ENCODE data around the gene CAPZB. TPM values are rescaled to one million over a fixed set of nuclear protein-coding genes. Genes with fewer than 3 reads are reported as not detected.

Gene CAPZB
- total RNA-seq, 2 donors from 2014 or later: 119 to 174 TPM

GRCh38 chr1:19467199-19468187 is 17.8 kb downstream of the CAPZB start:
- Histone ChIP-seq H3K4me3 (no peak overlapping the region), H3K36me3 (no peaks in the 10 kb centered on the region), H3K9me3 (no peaks in the 10 kb centered on the region), H3K4me1 (ENCODE audit: control insufficient read depth in 1 of 2, low read depth in 2 of 2) (peaks cover 49 to 75% of the 10 kb centered on the region in 2 donors), H3K27me3 (replicated peaks; ENCODE audit: insufficient read depth) (no peaks in the 10 kb centered on the region), H3K27ac (peak overlapping the region in 1 of 2 donors; percentile 22)
- ATAC-seq (ENCODE audit: insufficient number of reproducible peaks, low FRiP score, low read depth) (no peak), DNase-seq (ENCODE audit: low spot score) (no peak)
- no peak for TF ChIP-seq CTCF (IDR thresholded peaks at IDR 0.05)

DNA sequence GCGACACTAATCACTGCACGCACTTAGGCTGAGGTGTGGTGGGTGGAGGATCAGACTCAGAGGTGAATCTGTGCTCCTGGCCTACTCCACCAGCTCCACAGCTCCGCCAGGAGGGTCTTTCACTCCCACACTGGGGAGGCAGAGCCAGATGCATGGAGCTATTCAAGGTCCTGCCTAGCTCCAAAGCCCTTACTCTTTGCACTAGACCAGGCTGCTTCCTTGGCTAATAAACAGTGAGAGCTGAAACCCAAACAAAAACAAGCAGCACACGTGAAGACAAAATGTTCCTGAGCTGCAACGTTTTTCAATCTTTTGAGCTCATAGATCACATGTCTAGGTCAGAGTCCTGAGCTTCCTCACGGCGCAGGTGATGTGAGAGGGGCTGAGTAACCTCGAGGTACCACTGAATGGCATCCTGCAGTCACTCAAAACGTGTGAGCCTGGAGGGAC is 19.2 kb downstream of the CAPZB start:
- Histone ChIP-seq H3K4me3 (no peak overlapping the region), H3K4me1 (ENCODE audit: control insufficient read depth in 1 of 2, low read depth in 2 of 2) (peaks cover 53 to 85% of the 10 kb centered on the region in 2 donors), H3K36me3 (no peaks in the 10 kb centered on the region), H3K9me3 (no peaks in the 10 kb centered on the region), H3K27me3 (replicated peaks; ENCODE audit: insufficient read depth) (no peaks in the 10 kb centered on the region), H3K27ac (peak overlapping the region in 1 of 2 donors; percentile 11)
- DNase-seq (ENCODE audit: low spot score) (no peak), ATAC-seq (ENCODE audit: insufficient number of reproducible peaks, low FRiP score, low read depth) (no peak)
- no peak for TF ChIP-seq CTCF (IDR thresholded peaks at IDR 0.05)

GRCh38 chr1:19465650-19466049 is 19.7 kb downstream of the CAPZB start:
- no peak for ATAC-seq (ENCODE audit: insufficient number of reproducible peaks, low FRiP score, low read depth)
- no peak overlapping the region for H3K4me3 ChIP-seq
- H3K27me3 ChIP-seq (replicated peaks; ENCODE audit: insufficient read depth): no peaks in the 10 kb centered on the region
- H3K27ac ChIP-seq: no peak overlapping the region
- no peak for DNase-seq (ENCODE audit: low spot score)
- no peaks in the 10 kb centered on the region for H3K9me3 ChIP-seq
- H3K4me1 ChIP-seq (ENCODE audit: control insufficient read depth in 1 of 2, low read depth in 2 of 2): peaks cover 53 to 82% of the 10 kb centered on the region in 2 donors
- H3K36me3 ChIP-seq: no peaks in the 10 kb centered on the region
- TF ChIP-seq CTCF (IDR thresholded peaks at IDR 0.05): no peak

DNA sequence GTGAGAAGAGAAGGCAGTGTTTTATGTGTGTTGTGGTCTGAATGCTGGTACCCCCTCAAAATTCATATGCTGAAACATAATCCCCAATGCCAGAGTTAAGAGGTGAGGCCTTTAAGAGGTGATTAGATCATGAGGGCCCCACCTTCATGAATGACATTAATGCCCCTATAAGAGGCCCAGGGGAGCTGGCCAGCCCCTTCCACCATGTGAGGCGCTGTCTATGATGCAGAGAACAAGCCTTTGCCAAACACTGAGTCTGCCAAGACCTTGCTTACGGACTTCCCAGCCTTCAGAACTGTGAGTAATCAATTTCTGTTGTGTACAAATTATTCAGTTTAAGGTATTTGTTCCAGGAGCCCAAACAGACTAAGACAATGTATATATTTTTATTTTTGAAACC is 20.2 kb downstream of the CAPZB start:
- ATAC-seq (ENCODE audit: insufficient number of reproducible peaks, low FRiP score, low read depth) (no peak), DNase-seq (ENCODE audit: low spot score) (no peak)
- peaks cover 53 to 79% of the 10 kb centered on the region in 2 donors for H3K4me1 ChIP-seq (ENCODE audit: control insufficient read depth in 1 of 2, low read depth in 2 of 2)

More for the DNA sequence above, 20.2 kb downstream of the CAPZB start:
- Histone ChIP-seq H3K36me3 (no peaks in the 10 kb centered on the region), H3K27me3 (replicated peaks; ENCODE audit: insufficient read depth) (no peaks in the 10 kb centered on the region), H3K9me3 (no peaks in the 10 kb centered on the region), H3K27ac (peak overlapping the region in 1 of 2 donors; percentile 10), H3K4me3 (no peak overlapping the region)
- no peak for TF ChIP-seq CTCF (IDR thresholded peaks at IDR 0.05)

Data from thoracic aorta (tissue), 2 donors.